ENCODE measurements around the gene RPLP2.
A peak's percentile ranks its signal among the peaks of the same experiment; 100 is the strongest.

RPLP2 gene

DNA sequence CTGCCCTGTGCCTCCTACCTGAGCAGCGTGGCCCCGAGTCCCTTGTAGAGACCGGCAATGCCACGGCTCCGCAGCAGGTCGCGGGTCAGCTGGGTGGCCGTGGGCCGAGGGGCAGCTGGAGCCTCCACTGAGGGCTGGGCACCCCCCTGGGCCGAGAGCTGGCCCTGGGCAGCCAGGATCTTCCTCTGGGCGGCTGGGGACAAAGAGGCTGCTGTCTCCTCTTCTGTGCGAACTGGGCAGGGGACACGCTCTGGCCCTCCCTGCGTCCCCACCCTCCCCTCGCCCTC lies 17.3 kb upstream of the RPLP2 start:
- DNase-seq, result no peak

GRCh38 chr11:792873-793272 lies 16.9 kb upstream of the RPLP2 start:
- no peak for DNase-seq

DNA sequence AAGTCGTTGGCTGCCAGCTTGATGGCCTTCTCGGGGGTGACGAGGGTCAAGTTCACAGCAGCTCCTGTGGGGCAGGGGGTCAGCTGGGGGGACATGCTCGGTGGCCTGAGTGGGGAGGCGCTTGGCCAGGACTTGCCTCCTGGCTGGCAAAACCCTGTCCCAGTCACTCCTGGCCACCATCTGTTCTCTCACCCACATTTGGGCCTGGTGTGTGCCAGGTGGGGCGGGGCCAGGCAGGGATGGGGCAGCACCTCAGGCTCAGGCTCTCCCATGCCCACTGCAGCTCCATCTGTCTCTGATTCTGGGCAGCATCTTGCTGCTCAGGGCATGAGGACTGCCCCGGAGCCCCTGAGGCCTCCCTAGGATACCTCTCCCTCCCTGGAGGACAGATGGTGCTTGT lies 16.2 kb upstream of the RPLP2 start:
- no peak for DNase-seq

- no peak for DNase-seq
Measured at GRCh38 chr11:794013-794765, 15.6 kb upstream of the RPLP2 start.

- DNase-seq, result no peak
Measured at GRCh38 chr11:794766-795633, 14.8 kb upstream of the RPLP2 start.

DNA sequence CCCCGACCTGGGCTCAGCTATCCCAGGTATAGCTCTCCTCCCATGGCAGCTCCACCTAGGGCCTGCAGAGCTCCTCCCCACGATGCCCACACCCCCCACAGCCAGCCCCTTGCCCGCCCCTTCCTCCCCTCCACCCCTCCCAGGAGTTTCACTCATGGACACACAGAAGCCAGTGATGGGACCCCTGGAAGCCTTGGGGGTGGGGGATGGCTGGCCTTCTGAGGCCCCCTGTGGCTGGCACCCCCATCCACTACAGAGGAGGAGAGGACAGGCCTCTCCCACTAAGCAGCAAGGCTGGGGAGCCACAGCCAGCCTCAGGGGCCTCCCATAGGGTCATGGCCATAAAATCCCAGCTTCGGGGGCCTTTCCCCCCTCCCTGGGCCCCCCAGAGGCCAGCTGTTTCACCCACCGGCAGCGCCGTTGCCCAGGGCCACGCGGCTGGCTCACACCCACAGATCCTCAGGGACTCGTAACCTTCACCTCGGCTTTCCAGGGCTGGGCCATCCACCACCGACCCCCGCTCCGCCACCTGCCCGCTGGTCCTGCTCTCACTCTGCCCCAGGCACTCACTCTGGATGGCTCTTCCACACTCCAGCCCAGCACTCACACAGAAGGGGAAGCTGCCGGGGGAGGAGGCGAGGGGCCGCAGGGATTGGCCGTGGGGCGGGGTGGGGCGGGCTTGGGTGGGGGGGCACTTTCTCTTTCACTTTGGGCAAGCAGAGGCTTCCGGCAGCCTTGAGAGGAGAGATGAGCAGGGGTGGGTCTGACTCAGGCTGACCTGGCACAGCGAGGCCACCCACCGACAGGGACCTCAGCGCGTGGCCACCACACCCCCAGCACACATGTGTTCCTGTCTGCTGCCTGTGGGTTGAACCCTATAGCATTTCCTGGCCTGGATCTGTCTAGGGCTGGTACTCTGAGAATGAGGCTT lies 13.9 kb upstream of the RPLP2 start:
- DNase-seq, result peak; percentile 85 to 87

- DNase-seq, result no peak
Measured at GRCh38 chr11:796565-797295, 13.0 kb upstream of the RPLP2 start.

- DNase-seq, result peak; percentile 55 to 67
Measured at GRCh38 chr11:797296-798092, 12.3 kb upstream of the RPLP2 start.

DNA sequence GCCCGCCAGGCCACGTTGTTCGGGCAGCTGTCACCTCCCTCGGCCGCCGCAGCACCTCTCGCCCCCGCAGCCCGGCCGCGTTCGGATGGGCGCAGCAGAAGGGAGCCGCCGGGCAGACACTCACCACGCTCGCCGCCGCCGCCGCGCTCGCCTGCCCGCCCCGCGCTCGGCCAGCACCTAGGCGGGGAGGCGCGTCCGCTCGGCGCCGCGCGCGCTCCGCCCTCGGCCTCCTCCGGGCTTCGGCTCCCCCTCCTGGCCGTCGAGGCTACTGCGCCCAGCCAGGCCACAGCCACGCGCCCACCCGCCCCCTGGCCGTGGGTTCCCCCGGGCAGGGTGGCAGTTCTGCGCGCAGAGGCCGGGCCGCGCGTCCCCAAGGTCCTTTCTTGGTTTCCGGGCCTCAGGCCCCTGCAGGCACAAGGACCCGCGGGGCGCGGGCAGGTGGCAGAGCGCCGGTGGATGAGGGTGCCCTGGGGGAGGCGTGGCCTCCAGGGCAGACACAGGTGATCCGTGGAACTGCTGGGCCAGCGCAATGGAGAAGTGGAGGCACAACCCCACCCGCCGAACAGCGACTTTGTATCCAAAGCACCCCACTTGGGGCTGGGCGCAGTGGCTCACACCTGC lies 11.6 kb upstream of the RPLP2 start, which contains the start of gene SLC25A22:
Gene SLC25A22 (minus strand): TSS at position 189 of the 621 bp plus-strand sequence. CDS start 3,275 bp downstream, outside the sequence.
- peak; percentile 71 to 91 for DNase-seq

- DNase-seq, result no peak
Measured at GRCh38 chr11:799641-800316, 10.0 kb upstream of the RPLP2 start.

DNA sequence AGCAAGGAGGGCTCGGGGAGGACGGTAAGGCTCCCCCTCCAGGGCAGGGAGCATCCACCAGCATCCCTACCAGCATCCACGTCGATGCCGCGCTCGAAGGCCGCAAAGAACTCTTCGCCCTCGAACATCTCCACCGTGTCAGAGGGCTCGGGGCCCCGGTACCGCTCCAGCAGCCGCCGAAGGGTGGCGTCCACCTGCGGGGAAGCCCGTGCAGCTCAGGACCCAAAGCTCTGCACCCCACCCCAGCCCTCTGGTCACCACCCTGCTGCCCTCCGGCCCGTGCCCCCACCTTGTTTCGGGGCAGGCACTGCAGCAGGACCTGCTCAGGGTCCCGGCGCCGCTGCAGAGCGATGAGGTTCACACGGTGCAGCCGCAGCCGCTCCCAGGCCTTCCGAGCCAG lies 9.3 kb upstream of the RPLP2 start:
- no peak for DNase-seq

- no peak for DNase-seq
Measured at GRCh38 chr11:801097-801780, 8.5 kb upstream of the RPLP2 start.

DNA sequence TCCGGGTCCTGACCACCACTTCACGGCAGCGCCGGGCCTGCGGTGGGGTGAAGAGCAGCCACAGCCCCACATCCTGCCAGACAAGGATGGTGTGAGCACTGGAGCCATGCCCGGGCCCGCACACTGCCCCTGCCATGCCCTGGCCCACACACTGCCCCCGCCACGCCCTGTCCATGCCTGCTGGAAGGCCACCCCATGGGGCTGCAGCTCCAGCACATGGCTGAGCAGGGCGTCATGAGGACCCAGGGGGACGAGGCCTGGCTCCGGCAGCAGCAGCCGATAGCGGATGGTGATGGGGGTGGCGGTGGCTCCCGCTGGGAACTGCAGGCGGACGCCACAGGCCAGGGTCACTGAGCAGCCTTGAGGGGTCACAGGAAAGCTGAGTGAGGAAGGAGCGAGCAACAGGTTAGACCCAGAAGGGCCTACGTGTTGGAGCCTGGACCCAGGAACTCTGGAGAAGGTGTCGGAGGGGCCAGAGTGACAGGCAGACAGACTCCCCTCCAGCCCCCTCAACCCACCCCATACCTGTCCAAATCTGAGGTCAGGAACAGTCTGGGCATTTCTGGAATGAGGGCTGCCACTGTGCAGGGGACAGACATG lies 7.6 kb upstream of the RPLP2 start:
- DNase-seq, result no peak

- no peak for DNase-seq
Measured at GRCh38 chr11:802693-803466, 6.9 kb upstream of the RPLP2 start.

- no peak for DNase-seq
Measured at GRCh38 chr11:803467-803742, 6.4 kb upstream of the RPLP2 start.

DNA sequence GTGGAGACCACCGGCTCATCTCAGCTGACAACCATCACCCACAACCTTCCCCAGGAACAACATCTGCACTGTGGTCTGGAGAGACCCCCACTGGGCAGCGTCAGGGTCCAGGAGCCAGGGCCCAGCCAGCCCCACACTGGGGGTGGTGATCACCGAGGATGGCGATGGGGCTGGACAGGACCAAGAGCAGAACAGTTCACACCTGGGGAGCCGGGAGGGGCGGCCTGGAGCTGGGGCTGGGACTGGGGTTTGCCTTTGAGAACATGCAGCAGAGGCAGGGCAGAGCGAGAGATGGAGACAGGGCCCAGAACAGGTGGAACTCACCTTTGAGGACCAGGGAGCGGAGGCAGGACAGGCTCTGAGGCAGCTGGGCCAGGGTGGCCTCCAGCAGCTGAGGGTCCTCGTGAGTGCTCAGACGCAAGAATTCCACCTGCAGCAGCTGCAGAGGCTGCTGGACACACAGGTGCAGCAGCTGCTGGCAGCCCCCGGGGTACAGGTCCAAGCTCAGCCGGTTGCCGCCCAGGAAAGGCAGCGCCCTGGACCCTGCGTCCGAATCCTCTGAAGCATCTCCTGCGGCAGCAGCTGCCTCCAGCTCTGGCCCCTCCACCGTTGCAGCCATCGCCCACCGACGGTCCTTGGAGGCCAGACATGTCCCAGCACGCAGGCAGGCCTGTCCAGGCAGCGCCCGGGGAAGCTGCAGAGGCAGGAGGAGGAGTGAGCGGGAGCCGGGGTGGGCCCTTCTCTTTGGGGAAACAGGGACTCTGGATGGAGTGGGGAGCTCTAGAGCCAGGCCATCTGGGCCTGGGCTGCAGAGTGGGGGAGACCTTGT lies 5.8 kb upstream of the RPLP2 start:
- no peak for DNase-seq

GRCh38 chr11:804599-804964 lies 5.2 kb upstream of the RPLP2 start:
- no peak for DNase-seq

Measured in inflammatory macrophage treated with lipopolysaccharide for 1 hour (primary cell).